PC-9 (cell line): ENCODE data around the gene CCDC102B. TPM values are rescaled to one million over a fixed set of nuclear protein-coding genes. Genes with fewer than 3 reads are reported as not detected.
"Not testable (repeated sequence)": the region's sequence is repeated elsewhere in the genome, so short reads cannot be mapped to it uniquely, and the experiment has no call there.

Experiments used
- BruUV-seq: library from RNA; stranded (reverse); fragments of 400-500 nt; replicated peaks from 2 replicates; lab custom pipeline; 2021; lab: Mats Ljungman, UMichigan
- CTCF ChIA-PET: fragments of 300-600 bp; sonication (Branson Sonifier 250); formaldehyde crosslinking; loops from one replicate; lab custom pipeline; 2022; ENCODE audit warnings: antibody characterized with exemption; lab: Charles Lee
- POLR2A ChIA-PET: fragments of 300-600 bp; sonication (Branson Sonifier 250); formaldehyde crosslinking; loops from one replicate; lab custom pipeline; 2022; ENCODE audit warnings: antibody characterized with exemption; ENCODE audit not compliant: unreplicated experiment; lab: Charles Lee
- DNase-seq, 2 experiments: peaks; one replicate each; pipeline versions ENCODE4 v3.0.0 to v3.0.0-alpha.2; 2015 to 2022; ENCODE audit warnings: mixed read lengths in 1 of 2
- H2AFZ ChIP-seq: fragments of 200-600 bp; sonication (generic); 2 replicates; pipeline ENCODE4 v1.8.1; 2017; ENCODE audit warnings: antibody characterized with exemption
- H3F3A ChIP-seq: fragments of 200-600 bp; sonication (generic); 2 replicates; pipeline ENCODE4 v1.8.1; 2017; ENCODE audit warnings: antibody characterized with exemption, mild to moderate bottlenecking, low read depth; ENCODE audit not compliant: insufficient read depth
- H3K27ac ChIP-seq: fragments of 200-600 bp; sonication (generic); 2 replicates; pipeline ENCODE4 v1.6.1; 2016; ENCODE audit warnings: mixed run types
- H3K27me3 ChIP-seq: fragments of 200-600 bp; sonication (generic); 2 replicates; pipeline ENCODE4 v1.6.1; 2016; ENCODE audit warnings: low read depth, mixed run types; ENCODE audit not compliant: insufficient read depth
- H3K36me3 ChIP-seq: fragments of 200-600 bp; sonication (generic); 2 replicates; pipeline ENCODE4 v1.6.1; 2016; ENCODE audit warnings: low read depth, mixed run types
- H3K4me1 ChIP-seq: fragments of 200-600 bp; sonication (generic); replicated peaks from 2 replicates; pipeline ENCODE4 v1.6.1; 2016; ENCODE audit warnings: mixed run types; ENCODE audit not compliant: insufficient read depth
- H3K4me2 ChIP-seq: fragments of 200-600 bp; sonication (generic); 2 replicates; pipeline ENCODE4 v1.6.1; 2017; ENCODE audit warnings: mixed run types
- H3K4me3 ChIP-seq: fragments of 200-600 bp; sonication (generic); 2 replicates; pipeline ENCODE4 v1.6.1; 2016; ENCODE audit warnings: mixed run types
- H3K79me2 ChIP-seq: fragments of 200-600 bp; sonication (generic); 2 replicates; pipeline ENCODE4 v1.6.1; 2017; ENCODE audit warnings: low read depth, mixed run types
- H3K9me2 ChIP-seq: fragments of 200-600 bp; sonication (generic); 2 replicates; pipeline ENCODE4 v1.8.1; 2017; ENCODE audit warnings: mild to moderate bottlenecking; ENCODE audit not compliant: insufficient read depth
- H3K9me3 ChIP-seq: fragments of 200-600 bp; sonication (generic); 2 replicates; pipeline ENCODE4 v1.8.1; 2016; ENCODE audit warnings: low read depth; ENCODE audit not compliant: insufficient read depth
- H4K20me1 ChIP-seq: fragments of 200-600 bp; sonication (generic); 2 replicates; pipeline ENCODE4 v1.8.1; 2017; ENCODE audit not compliant: insufficient read depth
- EZH2 ChIP-seq: fragments of 200-600 bp; sonication (generic); IDR thresholded peaks from 2 replicates; pipeline ENCODE4 v1.8.0; 2017; ENCODE audit warnings: antibody characterized with exemption, low read depth
- intact Hi-C: fragments of 100-400 bp; cut with micrococcal nuclease; formaldehyde crosslinking; loops from one replicate; pipeline ENCODE4 v1.10.0; 2022; ENCODE audit not compliant: unreplicated experiment
- total RNA-seq: library from RNA; stranded (reverse); gene quantifications from 2 replicates; pipeline ENCODE4 v1.2.3, GENCODE V29; 2021
- TF ChIP-seq, protein P1 (sequence below): fragments of 200-600 bp; sonication (generic); conservative IDR thresholded peaks from 2 replicates; pipeline ENCODE4 v1.6.1; 2017; ENCODE audit warnings: mixed run types, antibody characterized with exemption, mild to moderate bottlenecking, moderate library complexity

CCDC102B gene
- total RNA-seq, 1 experiment from 2014 or later: 1.9 TPM

DNA sequence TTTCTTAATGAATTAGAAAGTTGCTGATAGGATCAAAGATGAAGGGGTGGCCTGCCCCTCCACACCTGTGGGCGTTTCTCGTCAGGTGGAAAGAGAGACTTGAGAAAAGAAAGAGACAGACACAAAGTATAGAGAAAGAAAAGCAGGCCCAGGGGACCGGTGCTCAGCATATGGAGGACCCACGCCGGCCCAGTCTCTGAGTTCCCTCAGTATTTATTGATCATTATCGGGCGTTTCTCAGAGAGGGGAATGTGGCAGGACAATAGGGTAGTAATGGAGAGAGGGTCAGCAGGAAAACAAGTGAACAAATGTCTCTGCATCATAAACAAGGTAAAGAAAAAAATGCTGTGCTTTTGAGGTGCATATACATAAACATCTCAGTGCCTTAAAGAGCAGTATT lies 144.3 kb downstream of the CCDC102B start:
- no peak overlapping the region for H3K4me2 ChIP-seq
- no peaks in the 10 kb centered on the region for H3F3A ChIP-seq
- TF ChIP-seq EZH2: no peak
- TF ChIP-seq, protein P1, sequence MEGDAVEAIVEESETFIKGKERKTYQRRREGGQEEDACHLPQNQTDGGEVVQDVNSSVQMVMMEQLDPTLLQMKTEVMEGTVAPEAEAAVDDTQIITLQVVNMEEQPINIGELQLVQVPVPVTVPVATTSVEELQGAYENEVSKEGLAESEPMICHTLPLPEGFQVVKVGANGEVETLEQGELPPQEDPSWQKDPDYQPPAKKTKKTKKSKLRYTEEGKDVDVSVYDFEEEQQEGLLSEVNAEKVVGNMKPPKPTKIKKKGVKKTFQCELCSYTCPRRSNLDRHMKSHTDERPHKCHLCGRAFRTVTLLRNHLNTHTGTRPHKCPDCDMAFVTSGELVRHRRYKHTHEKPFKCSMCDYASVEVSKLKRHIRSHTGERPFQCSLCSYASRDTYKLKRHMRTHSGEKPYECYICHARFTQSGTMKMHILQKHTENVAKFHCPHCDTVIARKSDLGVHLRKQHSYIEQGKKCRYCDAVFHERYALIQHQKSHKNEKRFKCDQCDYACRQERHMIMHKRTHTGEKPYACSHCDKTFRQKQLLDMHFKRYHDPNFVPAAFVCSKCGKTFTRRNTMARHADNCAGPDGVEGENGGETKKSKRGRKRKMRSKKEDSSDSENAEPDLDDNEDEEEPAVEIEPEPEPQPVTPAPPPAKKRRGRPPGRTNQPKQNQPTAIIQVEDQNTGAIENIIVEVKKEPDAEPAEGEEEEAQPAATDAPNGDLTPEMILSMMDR: no peak
- ChIA-PET POLR2A (no interaction called here), CTCF (no interaction called here)
- H3K9me2 ChIP-seq: no peaks in the 10 kb centered on the region
- H3K4me3 ChIP-seq: no peak overlapping the region
- no TSS peak for BruUV-seq
- H3K27ac ChIP-seq: no peak overlapping the region
- intact Hi-C loops: no loop called here
- no peaks in the 10 kb centered on the region for H3K9me3 ChIP-seq
- H3K79me2 ChIP-seq: no peaks in the 10 kb centered on the region
- no peak for DNase-seq
- no peaks in the 10 kb centered on the region for H3K36me3 ChIP-seq
- no peaks in the 10 kb centered on the region for H4K20me1 ChIP-seq
- H3K27me3 ChIP-seq: no peaks in the 10 kb centered on the region
- H3K4me1 ChIP-seq: no peaks in the 10 kb centered on the region
- H2AFZ ChIP-seq: no peak overlapping the region

DNA sequence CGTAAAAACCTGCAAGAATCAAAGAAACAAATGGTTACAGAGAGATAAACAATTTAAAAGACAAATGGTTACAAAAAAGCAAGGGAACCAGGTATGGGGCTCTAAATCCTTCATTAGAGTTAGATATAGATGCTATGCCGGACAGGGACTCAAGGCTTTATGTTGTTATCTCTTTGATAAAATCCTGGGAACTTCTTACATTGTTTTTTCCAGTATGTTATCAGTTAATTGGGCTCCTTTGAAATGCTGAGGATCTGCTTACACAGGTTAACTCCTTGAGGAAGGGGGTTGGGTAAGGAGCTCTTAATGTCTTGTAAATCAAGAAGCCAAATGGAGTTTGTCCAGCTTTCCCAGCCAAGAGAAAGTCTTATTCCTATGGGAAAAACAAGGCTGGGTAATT lies 146.0 kb downstream of the CCDC102B start:
- H3K4me3 ChIP-seq, H2AFZ ChIP-seq, DNase-seq, H3F3A ChIP-seq, H3K4me1 ChIP-seq, H4K20me1 ChIP-seq, CTCF ChIA-PET, H3K4me2 ChIP-seq, H3K79me2 ChIP-seq, H3K27me3 ChIP-seq, BruUV-seq, POLR2A ChIA-PET, H3K27ac ChIP-seq, intact Hi-C loops, H3K36me3 ChIP-seq, H3K9me3 ChIP-seq, H3K9me2 ChIP-seq: not testable (repeated sequence)

DNA sequence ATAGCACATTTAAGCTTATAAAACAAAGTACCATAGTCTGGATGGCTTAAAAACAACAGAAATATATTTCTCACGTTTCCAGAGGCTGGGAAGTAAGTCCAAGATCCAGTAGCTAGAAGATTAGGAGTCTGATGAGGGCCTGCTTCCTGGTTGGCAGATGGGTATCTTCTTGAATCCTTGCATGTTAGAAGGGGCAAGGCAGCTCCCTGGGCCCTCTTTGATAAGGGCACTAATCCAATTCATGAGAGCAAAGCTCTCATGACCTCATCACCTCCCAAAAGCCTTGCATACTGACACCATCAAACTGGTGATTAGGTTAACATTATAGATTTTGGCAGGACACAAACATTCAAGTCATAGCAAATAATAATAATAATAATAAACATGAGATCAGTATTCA lies 146.4 kb downstream of the CCDC102B start:
- Histone ChIP-seq H3K4me3 (no peak overlapping the region), H3K27me3 (no peaks in the 10 kb centered on the region), H3K9me2 (no peaks in the 10 kb centered on the region), H3K36me3 (no peaks in the 10 kb centered on the region), H3K27ac (no peak overlapping the region), H4K20me1 (no peaks in the 10 kb centered on the region), H3K4me1 (no peaks in the 10 kb centered on the region), H3K4me2 (no peak overlapping the region), H3K79me2 (no peaks in the 10 kb centered on the region), H3K9me3 (no peaks in the 10 kb centered on the region), H3F3A (no peaks in the 10 kb centered on the region), H2AFZ (no peak overlapping the region)
- no TSS peak for BruUV-seq
- POLR2A ChIA-PET: no interaction called here
- intact Hi-C loops: no loop called here
- CTCF ChIA-PET: no interaction called here
- no peak for DNase-seq
- TF ChIP-seq, protein P1: no peak
- no peak for TF ChIP-seq EZH2

DNA sequence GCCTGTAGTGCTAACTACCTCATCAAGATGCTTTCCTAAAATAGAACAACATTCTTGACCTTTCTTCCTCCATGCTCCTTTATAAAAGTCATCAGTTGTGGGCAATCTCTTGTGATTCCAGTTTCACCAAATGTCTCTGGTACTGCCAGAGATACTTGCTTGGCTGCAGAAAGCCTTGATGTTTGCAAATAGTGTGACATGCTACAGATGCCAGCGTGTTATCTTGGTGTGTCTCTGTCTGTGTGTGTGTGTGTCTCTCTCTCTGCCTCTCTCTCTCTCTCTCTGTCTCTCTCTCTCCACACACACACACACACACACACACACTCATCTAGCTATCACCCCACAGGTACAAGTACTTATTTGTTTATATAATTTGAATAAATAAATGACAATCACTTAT lies 146.9 kb downstream of the CCDC102B start:
- Histone ChIP-seq H3K27me3 (no peaks in the 10 kb centered on the region), H2AFZ (no peak overlapping the region), H4K20me1 (no peaks in the 10 kb centered on the region), H3K9me3 (no peaks in the 10 kb centered on the region), H3K27ac (no peak overlapping the region), H3K79me2 (no peaks in the 10 kb centered on the region), H3K4me1 (no peaks in the 10 kb centered on the region), H3F3A (no peaks in the 10 kb centered on the region), H3K4me3 (no peak overlapping the region), H3K36me3 (no peaks in the 10 kb centered on the region), H3K9me2 (no peaks in the 10 kb centered on the region), H3K4me2 (no peak overlapping the region)
- ChIA-PET CTCF (no interaction called here), POLR2A (no interaction called here)
- BruUV-seq: no TSS peak
- DNase-seq: no peak
- intact Hi-C loops: no loop called here
- TF ChIP-seq EZH2: no peak
- TF ChIP-seq, protein P1: no peak
